Fibroblast of lung (primary cell): Measurements from ENCODE around the gene ZNF692.

Source experiments
- EZH2 ChIP-seq: IDR thresholded peaks from 2 replicates; pipeline ENCODE4 v1.5.1; 2012; ENCODE audit warnings: low read length, control low read depth, mild to moderate bottlenecking; ENCODE audit errors: missing control alignments
- TF ChIP-seq, protein P1 (sequence below), 2 donors: IDR thresholded peaks in 1 of 2; conservative IDR thresholded peaks in 1 of 2; 1 replicate in 1 of 2; 2 replicates in 1 of 2; pipeline ENCODE4 v1.5.1; 2011 to 2012; ENCODE audit warnings: low read length in 2 of 2, control low read depth in 1 of 2, inconsistent platforms in 1 of 2, low read depth in 1 of 2, mild to moderate bottlenecking in 1 of 2

DNA sequence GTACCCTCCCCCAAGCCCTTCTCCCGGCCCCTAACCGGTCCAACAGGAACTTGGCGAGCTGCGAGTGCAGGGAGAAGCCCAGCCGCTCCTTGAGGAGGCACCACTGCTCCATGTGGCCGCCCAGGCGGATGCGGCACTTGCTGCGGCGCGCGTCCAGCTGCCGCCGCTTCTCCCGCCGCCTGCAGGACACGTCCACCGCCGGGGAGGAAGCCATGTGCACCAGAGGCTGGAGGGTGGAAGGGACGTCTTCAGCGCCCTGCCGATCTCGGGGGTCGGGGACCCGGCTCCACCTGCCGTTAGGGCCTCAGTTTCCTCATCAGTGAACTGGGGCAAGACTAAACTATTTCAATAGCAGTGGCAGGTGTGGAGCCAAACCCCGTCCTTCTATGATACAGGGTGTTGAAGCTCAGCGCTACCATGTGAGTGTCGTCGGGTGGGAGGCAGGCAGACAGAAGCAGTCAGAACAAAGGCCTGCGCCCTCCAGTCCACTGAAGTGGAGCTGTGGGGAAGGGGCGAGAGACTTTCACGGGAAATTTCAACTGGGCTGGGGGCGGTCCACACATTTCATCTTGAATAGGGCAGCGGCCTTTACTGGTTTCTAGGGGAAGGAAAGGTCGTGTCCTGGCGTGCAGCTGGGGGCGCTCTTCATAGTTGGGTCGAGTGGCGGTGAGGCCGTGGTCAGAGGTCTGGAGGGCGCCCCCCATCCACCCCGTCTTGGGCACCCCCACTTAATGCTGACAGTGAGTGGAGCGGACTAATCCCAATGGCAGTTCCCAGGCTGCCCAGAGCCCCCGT lies 592 bp downstream of the ZNF692 start:
- no peak for TF ChIP-seq EZH2
- TF ChIP-seq, protein P1, sequence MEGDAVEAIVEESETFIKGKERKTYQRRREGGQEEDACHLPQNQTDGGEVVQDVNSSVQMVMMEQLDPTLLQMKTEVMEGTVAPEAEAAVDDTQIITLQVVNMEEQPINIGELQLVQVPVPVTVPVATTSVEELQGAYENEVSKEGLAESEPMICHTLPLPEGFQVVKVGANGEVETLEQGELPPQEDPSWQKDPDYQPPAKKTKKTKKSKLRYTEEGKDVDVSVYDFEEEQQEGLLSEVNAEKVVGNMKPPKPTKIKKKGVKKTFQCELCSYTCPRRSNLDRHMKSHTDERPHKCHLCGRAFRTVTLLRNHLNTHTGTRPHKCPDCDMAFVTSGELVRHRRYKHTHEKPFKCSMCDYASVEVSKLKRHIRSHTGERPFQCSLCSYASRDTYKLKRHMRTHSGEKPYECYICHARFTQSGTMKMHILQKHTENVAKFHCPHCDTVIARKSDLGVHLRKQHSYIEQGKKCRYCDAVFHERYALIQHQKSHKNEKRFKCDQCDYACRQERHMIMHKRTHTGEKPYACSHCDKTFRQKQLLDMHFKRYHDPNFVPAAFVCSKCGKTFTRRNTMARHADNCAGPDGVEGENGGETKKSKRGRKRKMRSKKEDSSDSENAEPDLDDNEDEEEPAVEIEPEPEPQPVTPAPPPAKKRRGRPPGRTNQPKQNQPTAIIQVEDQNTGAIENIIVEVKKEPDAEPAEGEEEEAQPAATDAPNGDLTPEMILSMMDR (conservative IDR thresholded peaks at IDR 0.05 in 1 of 2, IDR thresholded peaks at IDR 0.05 in 1 of 2; ENCODE audit: low read depth in 1 of 2, low read length in 2 of 2) = peak in 1 of 2 donors; percentile 28
